Keratinocyte (primary cell): ENCODE data around the gene PURA. TPM values are rescaled to one million over a fixed set of nuclear protein-coding genes. Genes with fewer than 3 reads are reported as not detected.

Source experiments
- DNase-seq: peaks from one replicate; pipeline ENCODE4 v3.0.0-alpha.2; 2011; ENCODE audit warnings: low read depth, missing footprints, low spot score
- FAIRE-seq: peaks from 2 replicates; lab custom pipeline; 2011; peaks lifted over from hg19 to GRCh38; lab: Jason Lieb, UNC
- H2AFZ ChIP-seq: 2 replicates; pipeline ENCODE4 v1.6.0; 2012; ENCODE audit warnings: low read length, control low read depth, inconsistent platforms; ENCODE audit not compliant: control insufficient read depth
- H3K27ac ChIP-seq: 2 replicates; pipeline ENCODE4 v1.5.1; 2011; ENCODE audit warnings: low read length; ENCODE audit not compliant: control insufficient read depth, insufficient read depth
- H3K27me3 ChIP-seq: 3 replicates; pipeline ENCODE4 v1.6.0; 2011; ENCODE audit warnings: low read length; ENCODE audit not compliant: control insufficient read depth, insufficient read depth; ENCODE audit errors: extremely low read depth
- H3K36me3 ChIP-seq, 2 experiments: 2 replicates in 1 of 2; 3 replicates in 1 of 2; pipeline ENCODE4 v1.5.1; 2011; ENCODE audit warnings: low read length in 2 of 2, mild to moderate bottlenecking in 1 of 2; ENCODE audit not compliant: control insufficient read depth in 2 of 2, insufficient read depth in 2 of 2; ENCODE audit errors: extremely low read depth in 1 of 2
- H3K4me1 ChIP-seq: 3 replicates; pipeline ENCODE4 v1.5.1; 2011; ENCODE audit warnings: low read length; ENCODE audit not compliant: control insufficient read depth, insufficient read depth; ENCODE audit errors: extremely low read depth
- H3K4me2 ChIP-seq: 3 replicates; pipeline ENCODE4 v1.6.0; 2011; ENCODE audit warnings: low read depth, low read length; ENCODE audit not compliant: control insufficient read depth, insufficient read depth; ENCODE audit errors: extremely low read depth
- H3K4me3 ChIP-seq, 3 experiments: fragments of 200-600 bp in 1 of 3; sonication (generic) in 1 of 3; 2 replicates in 2 of 3; 3 replicates in 1 of 3; pipeline ENCODE4 v1.5.1; 2011 to 2016; ENCODE audit warnings: low read length in 3 of 3, mild to moderate bottlenecking in 3 of 3, control low read depth in 2 of 3, inconsistent platforms in 1 of 3, low read depth in 1 of 3, mixed read lengths in 1 of 3, mixed run types in 1 of 3, moderate library complexity in 1 of 3; ENCODE audit not compliant: control insufficient read depth in 2 of 3, insufficient read depth in 2 of 3; ENCODE audit errors: extremely low read depth in 1 of 3
- H3K79me2 ChIP-seq: 2 replicates; pipeline ENCODE4 v1.6.0; 2012; ENCODE audit warnings: low read length; ENCODE audit not compliant: control insufficient read depth, insufficient read depth
- H3K9ac ChIP-seq: 3 replicates; pipeline ENCODE4 v1.6.0; 2011; ENCODE audit warnings: low read length; ENCODE audit not compliant: control insufficient read depth, insufficient read depth; ENCODE audit errors: extremely low read depth
- H3K9me1 ChIP-seq: 3 replicates; pipeline ENCODE4 v1.6.0; 2011; ENCODE audit warnings: low read length; ENCODE audit not compliant: control insufficient read depth, insufficient read depth; ENCODE audit errors: extremely low read depth
- H3K9me3 ChIP-seq: 2 replicates; pipeline ENCODE4 v1.5.1; 2012; ENCODE audit warnings: low read depth, low read length; ENCODE audit not compliant: control insufficient read depth
- H4K20me1 ChIP-seq: 3 replicates; pipeline ENCODE4 v1.6.0; 2011; ENCODE audit warnings: low read length; ENCODE audit not compliant: control insufficient read depth, insufficient read depth; ENCODE audit errors: extremely low read depth
- CTCF ChIP-seq, 3 experiments: IDR thresholded peaks in 1 of 3; conservative IDR thresholded peaks in 1 of 3; optimal IDR thresholded peaks in 1 of 3; 2 replicates in 2 of 3; 3 replicates in 1 of 3; pipeline versions ENCODE3 to v1.5.1; 2011; ENCODE audit warnings: low read length in 3 of 3, mild to moderate bottlenecking in 3 of 3, moderate library complexity in 2 of 3, control low read depth in 1 of 3, inconsistent platforms in 1 of 3; ENCODE audit not compliant: insufficient read depth in 2 of 3; ENCODE audit errors: extremely low read depth in 1 of 3
- EZH2 ChIP-seq: IDR thresholded peaks from one replicate; pipeline ENCODE4 v1.6.1; 2012; ENCODE audit warnings: inconsistent platforms, mild to moderate bottlenecking, low read length, moderate library complexity
- dilution Hi-C: fragments of 300-500 bp; cut with MboI; formaldehyde crosslinking; loops from one replicate; pipeline ENCODE4 v1.7.0; 2020; ENCODE audit warnings: low sequenced_read_pairs; ENCODE audit not compliant: extremely low pct_ligation_motif_present
- polyA plus RNA-seq, 5 experiments: library from polyadenylated mRNA; depleted of rRNA in 3 of 5; stranded (reverse) in 3 of 5; stranded (forward) in 1 of 5; unstranded in 1 of 5; fragments of >200 nt; gene quantifications; 1 replicate in 1 of 5; 2 replicates in 3 of 5; 3 replicates in 1 of 5; pipeline versions ENCODE4 v1.2.1 to v1.2.3, GENCODE V29; 2011 to 2012; ENCODE audit warnings: missing spikeins in 2 of 5, low read depth in 1 of 5, low replicate concordance in 1 of 5

PURA gene
- polyA plus RNA-seq, 1 donor (not counting 4 experiments of a cell fraction or from before 2014, with no cell fraction given): 4.1 TPM

- Histone ChIP-seq H3K4me3 (no peak overlapping the region), H4K20me1 (no peaks in the 10 kb centered on the region), H3K9me3 (no peaks in the 10 kb centered on the region), H3K27ac (no peak overlapping the region), H3K9ac (no peak overlapping the region), H3K79me2 (no peaks in the 10 kb centered on the region), H3K4me2 (no peak overlapping the region), H3K4me1 (peaks cover 3% of the 10 kb centered on the region), H2AFZ (no peak overlapping the region), H3K27me3 (no peaks in the 10 kb centered on the region), H3K9me1 (no peaks in the 10 kb centered on the region), H3K36me3 (no peaks in the 10 kb centered on the region)
- TF ChIP-seq CTCF (optimal IDR thresholded peaks at IDR 0.05 in 1 of 3, IDR thresholded peaks at IDR 0.05 in 1 of 3, conservative IDR thresholded peaks at IDR 0.05 in 1 of 3; ENCODE audit: extremely low read depth in 1 of 3, insufficient read depth in 2 of 3, low read length in 3 of 3) (no peak), EZH2 (no peak)
- no peak for FAIRE-seq
- dilution Hi-C loops: loop anchor here (25.0 kb wide), 1 partner anchor 89 kb away; no protein-coding TSS in a partner anchor
- no peak for DNase-seq
Measured at GRCh38 chr5:140151144-140152021, 37.5 kb downstream of the PURA start.

- no peaks in the 10 kb centered on the region for H3K36me3 ChIP-seq
- no peak overlapping the region for H3K27ac ChIP-seq
- no peak overlapping the region for H3K9ac ChIP-seq
- no peaks in the 10 kb centered on the region for H4K20me1 ChIP-seq
- no peak for DNase-seq
- TF ChIP-seq CTCF (optimal IDR thresholded peaks at IDR 0.05 in 1 of 3, IDR thresholded peaks at IDR 0.05 in 1 of 3, conservative IDR thresholded peaks at IDR 0.05 in 1 of 3; ENCODE audit: extremely low read depth in 1 of 3, insufficient read depth in 2 of 3, low read length in 3 of 3) (no peak), EZH2 (no peak)
- no peaks in the 10 kb centered on the region for H3K79me2 ChIP-seq
- peaks cover 4% of the 10 kb centered on the region for H3K4me1 ChIP-seq
- no peaks in the 10 kb centered on the region for H3K27me3 ChIP-seq
- dilution Hi-C loops: loop anchor here (25.0 kb wide), 1 partner anchor 90 kb away; no protein-coding TSS in a partner anchor
- no peak overlapping the region for H3K4me2 ChIP-seq
- H3K4me3 ChIP-seq: no peak overlapping the region
- no peaks in the 10 kb centered on the region for H3K9me1 ChIP-seq
- no peaks in the 10 kb centered on the region for H3K9me3 ChIP-seq
- H2AFZ ChIP-seq: no peak overlapping the region
- no peak for FAIRE-seq
Measured at GRCh38 chr5:140152022-140152999, 38.4 kb downstream of the PURA start.
